ENCODE data around the gene GNAI2. TPM values are rescaled to one million over a fixed set of nuclear protein-coding genes. Genes with fewer than 3 reads are reported as not detected.

The GNAI2 gene
- total and polyA plus RNA-seq, 2 donors (not counting 3 experiments of a cell fraction or from before 2014, with no cell fraction given), result 767 to 1,875 TPM

DNA sequence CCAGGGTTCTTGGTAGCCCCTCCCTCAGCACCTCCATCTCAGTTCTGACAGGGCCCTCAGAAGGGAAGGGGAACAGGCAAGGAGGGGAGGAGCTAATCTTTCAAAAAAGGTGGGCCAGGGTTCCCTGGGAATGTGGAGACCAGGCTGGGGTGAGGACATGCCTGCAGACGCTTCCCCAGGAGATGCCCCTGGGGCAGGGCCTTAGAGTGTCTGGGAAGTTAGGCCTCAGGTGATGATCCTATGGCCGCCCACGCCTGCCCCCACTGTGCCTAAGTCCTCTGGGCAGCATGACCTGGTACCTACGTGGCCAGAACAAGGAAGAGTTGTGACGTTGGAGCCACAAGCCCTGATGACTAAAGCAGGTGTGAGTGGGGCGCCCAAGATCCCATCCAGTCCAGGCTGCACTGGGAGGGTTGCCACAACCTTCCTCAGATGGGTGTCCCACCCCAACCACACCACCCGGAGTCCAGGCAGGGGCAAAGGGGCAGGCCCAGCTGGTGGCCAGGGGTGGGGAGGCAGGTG lies 29.0 kb downstream of the GNAI2 start:
- Histone ChIP-seq H3K4me1 (ENCODE audit: control insufficient read depth, extremely low read depth, insufficient read depth, low read length) (peaks cover 8% of the 10 kb centered on the region), H3K4me3 (replicated peaks in 1 of 3; ENCODE audit: insufficient read depth in 1 of 3, low read depth in 1 of 3, low read length in 3 of 3) (no peak overlapping the region), H3K27me3 (ENCODE audit: control insufficient read depth in 2 of 2, insufficient read depth in 2 of 2, low read length in 2 of 2) (peaks cover 3 to 6% of the 10 kb centered on the region in 2 experiments), H2AFZ (ENCODE audit: low read depth, low read length) (no peak overlapping the region), H3K27ac (ENCODE audit: insufficient read depth, low read depth, low read length) (no peak overlapping the region), H4K20me1 (replicated peaks; ENCODE audit: control insufficient read depth, extremely low read depth, insufficient read depth, low read length) (no peaks in the 10 kb centered on the region), H3K4me2 (ENCODE audit: insufficient read depth, low read length) (no peak overlapping the region), H3K9ac (replicated peaks; ENCODE audit: extremely low read depth, insufficient read depth, low read length) (no peak overlapping the region), H3K9me3 (replicated peaks; ENCODE audit: control insufficient read depth, insufficient read depth, low read length) (no peaks in the 10 kb centered on the region), H3K9me1 (replicated peaks; ENCODE audit: control insufficient read depth, extremely low read depth, insufficient read depth, low read length) (no peaks in the 10 kb centered on the region), H3K79me2 (ENCODE audit: control insufficient read depth, insufficient read depth, low read length) (no peaks in the 10 kb centered on the region), H3K36me3 (ENCODE audit: control insufficient read depth in 2 of 2, extremely low read depth in 1 of 2, insufficient read depth in 2 of 2, low read length in 2 of 2) (no peaks in the 10 kb centered on the region)
- FAIRE-seq, result no peak
- BruUV-seq (replicated peaks), result no TSS peak
- intact Hi-C loops (cut with micrococcal nuclease) (loop anchor here (10.0 kb wide), 1 partner anchor 140 kb away; no protein-coding TSS in a partner anchor), dilution Hi-C loops (cut with MboI; ENCODE audit: extremely low pct_ligation_motif_present, low sequenced_read_pairs) (no loop called here)
- ChIA-PET POLR2A (interaction anchor here (2.4 kb wide), 1 partner anchor 29 kb away, joined by 14 read pairs; the partner anchor contains the start of gene GNAI2), CTCF (interaction anchor here (0.8 to 1.1 kb wide), 2 partner anchors 9 to 39 kb away, joined by 3 to 6 read pairs; no protein-coding TSS in a partner anchor)
- DNase-seq (ENCODE audit: low read depth, low spot score), result no peak
- TF ChIP-seq JUN (IDR thresholded peaks at IDR 0.05; ENCODE audit: borderline replicate concordance, insufficient read depth, insufficient read length, low read depth), result no peak

DNA sequence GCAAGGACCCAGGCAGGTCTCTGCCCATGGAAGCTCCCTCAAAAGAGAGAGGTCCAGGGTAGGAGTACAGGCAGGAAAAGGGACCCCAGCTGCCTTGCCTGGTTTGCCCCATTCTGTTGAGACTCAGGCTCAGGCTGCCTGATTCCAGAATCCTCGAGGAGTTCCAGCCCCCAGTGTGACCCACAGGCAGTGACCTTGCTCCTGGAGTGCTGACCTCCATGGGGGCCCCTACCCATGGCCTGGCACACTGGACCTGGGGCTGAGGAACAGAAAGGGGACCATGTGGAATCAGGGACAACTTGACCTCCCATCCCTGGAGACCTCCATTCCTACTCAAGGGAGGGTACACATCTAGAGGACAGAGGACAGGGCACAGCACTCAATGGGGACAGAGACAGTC lies 29.6 kb downstream of the GNAI2 start:
- intact Hi-C loops (cut with micrococcal nuclease), result loop anchor here (10.0 kb wide), 1 partner anchor 141 kb away; no protein-coding TSS in a partner anchor
- CTCF ChIA-PET, result interaction anchor here (1.8 kb wide), 1 partner anchor 19 kb away, joined by 6 read pairs; no protein-coding TSS in a partner anchor
- H3K9ac ChIP-seq (replicated peaks; ENCODE audit: extremely low read depth, insufficient read depth, low read length), result no peak overlapping the region

More for the DNA sequence above, 29.6 kb downstream of the GNAI2 start:
- FAIRE-seq (no peak), DNase-seq (ENCODE audit: low read depth, low spot score) (no peak)
- TF ChIP-seq, protein P1, sequence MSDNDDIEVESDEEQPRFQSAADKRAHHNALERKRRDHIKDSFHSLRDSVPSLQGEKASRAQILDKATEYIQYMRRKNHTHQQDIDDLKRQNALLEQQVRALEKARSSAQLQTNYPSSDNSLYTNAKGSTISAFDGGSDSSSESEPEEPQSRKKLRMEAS (IDR thresholded peaks at IDR 0.05; ENCODE audit: insufficient read depth, insufficient read length), result no peak
- TF ChIP-seq EZH2 (IDR thresholded peaks at IDR 0.05; ENCODE audit: borderline replicate concordance, low read depth, low read length, severe bottlenecking), result no peak
- TF ChIP-seq MYC (IDR thresholded peaks at IDR 0.05; ENCODE audit: low read depth, low read length), result no peak
- TF ChIP-seq POLR2AphosphoS5 (IDR thresholded peaks at IDR 0.05; ENCODE audit: insufficient read depth, low read depth, low read length), result no peak
- TF ChIP-seq JUN (IDR thresholded peaks at IDR 0.05; ENCODE audit: borderline replicate concordance, insufficient read depth, insufficient read length, low read depth), result no peak
- TF ChIP-seq POLR2A (IDR thresholded peaks at IDR 0.05; ENCODE audit: low read depth, low read length), result no peak
- TF ChIP-seq FOS (IDR thresholded peaks at IDR 0.05; ENCODE audit: borderline replicate concordance, insufficient read depth, low read length), result no peak
- Histone ChIP-seq H3K4me1 (ENCODE audit: control insufficient read depth, extremely low read depth, insufficient read depth, low read length) (peaks cover 4% of the 10 kb centered on the region), H2AFZ (ENCODE audit: low read depth, low read length) (no peak overlapping the region), H3K4me2 (ENCODE audit: insufficient read depth, low read length) (no peak overlapping the region), H3K27ac (ENCODE audit: insufficient read depth, low read depth, low read length) (no peak overlapping the region), H3K27me3 (ENCODE audit: control insufficient read depth in 2 of 2, insufficient read depth in 2 of 2, low read length in 2 of 2) (peaks cover 3 to 6% of the 10 kb centered on the region in 2 experiments), H3K9me1 (replicated peaks; ENCODE audit: control insufficient read depth, extremely low read depth, insufficient read depth, low read length) (no peaks in the 10 kb centered on the region), H3K79me2 (ENCODE audit: control insufficient read depth, insufficient read depth, low read length) (no peaks in the 10 kb centered on the region), H4K20me1 (replicated peaks; ENCODE audit: control insufficient read depth, extremely low read depth, insufficient read depth, low read length) (no peaks in the 10 kb centered on the region), H3K9me3 (replicated peaks; ENCODE audit: control insufficient read depth, insufficient read depth, low read length) (no peaks in the 10 kb centered on the region), H3K36me3 (ENCODE audit: control insufficient read depth in 2 of 2, extremely low read depth in 1 of 2, insufficient read depth in 2 of 2, low read length in 2 of 2) (no peaks in the 10 kb centered on the region), H3K4me3 (replicated peaks in 1 of 3; ENCODE audit: insufficient read depth in 1 of 3, low read depth in 1 of 3, low read length in 3 of 3) (no peak overlapping the region)
- dilution Hi-C loops (cut with MboI; ENCODE audit: extremely low pct_ligation_motif_present, low sequenced_read_pairs), result no loop called here
- no TSS peak for BruUV-seq (replicated peaks)
- POLR2A ChIA-PET, result no interaction called here

All from endothelial cell of umbilical vein (primary cell).